Measurements from ENCODE around the gene APMAP. TPM values are rescaled to one million over a fixed set of nuclear protein-coding genes. Genes with fewer than 3 reads are reported as not detected.

Gene APMAP
- total and polyA plus RNA-seq, 10 donors = 26.5 to 104 (median 65.3) TPM

DNA sequence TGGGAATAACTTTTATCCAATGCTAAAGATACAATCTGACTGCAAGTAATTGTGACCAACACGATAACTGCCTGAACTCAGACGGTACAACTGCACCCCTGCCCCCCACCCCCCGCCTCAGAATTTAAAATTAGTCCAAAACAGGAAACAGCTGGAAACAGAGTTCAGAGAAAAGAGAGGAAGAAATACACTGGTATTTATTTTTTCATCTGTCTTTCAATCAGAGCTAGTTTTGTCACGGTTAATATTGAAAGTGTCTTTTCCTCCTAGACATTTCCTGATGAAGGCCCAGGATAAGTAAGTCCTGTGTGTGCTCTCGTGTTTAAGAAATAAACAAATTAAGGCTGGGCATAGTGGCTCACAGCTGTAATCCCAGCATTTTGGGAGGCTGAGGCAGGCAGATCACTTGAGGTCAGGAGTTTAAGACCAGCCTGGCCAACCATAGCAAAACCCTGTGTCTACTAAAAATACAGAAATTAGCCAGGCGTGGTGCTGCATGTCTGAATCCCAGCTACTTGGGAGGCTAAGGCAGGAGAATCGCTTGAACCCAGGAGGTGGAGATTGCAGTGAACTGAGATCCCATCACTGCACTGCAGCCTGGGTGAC is 43.9 kb upstream of the APMAP start:
- peak; percentile 6 for DNase-seq
- no peak for TF ChIP-seq CTCF (IDR thresholded peaks at IDR 0.05 in 8 of 11, conservative IDR thresholded peaks at IDR 0.05 in 3 of 11)
- no peak for TF ChIP-seq POLR2A (IDR thresholded peaks at IDR 0.05)
- TF ChIP-seq POLR2AphosphoS5 (IDR thresholded peaks at IDR 0.05) = no peak
- H3K4me3 ChIP-seq = peak overlapping the region in 1 of 8 donors; percentile 3
- intact Hi-C loops (cut with DNase I; ENCODE audit: low total_unique reads) = no loop called here
- H3K36me3 ChIP-seq = peaks cover 0 to 32% (median 2%) of the 10 kb centered on the region in 6 donors
- peak overlapping the region in 7 of 8 donors; percentile 13 to 78 (median 46) for H3K27ac ChIP-seq
- no peaks in the 10 kb centered on the region for H3K27me3 ChIP-seq (replicated peaks in 1 of 7)
- H3K9me3 ChIP-seq = no peaks in the 10 kb centered on the region
- WGBS, 5 donors = 15 to 21% (median 19%) methylated on average over 7 of the region's 7 CpGs
- peaks cover 37 to 96% (median 73%) of the 10 kb centered on the region in 6 donors for H3K4me1 ChIP-seq

DNA sequence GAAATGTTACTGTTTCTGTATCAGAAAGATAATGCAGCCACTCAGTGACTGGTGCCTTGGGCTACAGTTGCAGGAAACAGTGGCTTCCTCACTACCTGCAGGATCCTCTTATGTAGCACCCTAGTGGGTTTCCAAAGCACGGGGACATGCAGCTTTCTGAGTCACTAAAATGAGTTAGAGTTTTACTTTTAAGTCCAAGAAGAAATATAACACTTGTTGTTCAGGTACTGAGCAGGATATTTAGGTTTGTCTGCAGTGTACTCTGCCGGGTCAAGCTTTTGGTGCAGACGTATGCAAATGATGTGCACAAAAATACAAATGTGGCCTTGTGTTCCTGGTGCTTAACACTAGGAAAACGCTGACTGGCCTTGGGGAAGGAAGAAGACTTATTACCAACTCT is 43.4 kb upstream of the APMAP start:
- Histone ChIP-seq H3K9me3 (no peaks in the 10 kb centered on the region), H3K4me1 (peaks cover 37 to 91% (median 68%) of the 10 kb centered on the region in 6 donors), H3K4me3 (peak overlapping the region in 1 of 8 donors; percentile 3), H3K27me3 (replicated peaks in 1 of 7) (no peaks in the 10 kb centered on the region), H3K36me3 (peaks cover 0 to 37% (median 2%) of the 10 kb centered on the region in 6 donors), H3K27ac (peak overlapping the region in 6 of 8 donors; percentile 13 to 78 (median 48))
- TF ChIP-seq CTCF (IDR thresholded peaks at IDR 0.05 in 8 of 11, conservative IDR thresholded peaks at IDR 0.05 in 3 of 11) (no peak), POLR2A (IDR thresholded peaks at IDR 0.05) (no peak), POLR2AphosphoS5 (IDR thresholded peaks at IDR 0.05) (no peak)
- WGBS, 5 donors = 4 to 14% (median 8%) methylated on average over 4 of the region's 4 CpGs
- intact Hi-C loops (cut with DNase I; ENCODE audit: low total_unique reads) = no loop called here
- no peak for DNase-seq

DNA sequence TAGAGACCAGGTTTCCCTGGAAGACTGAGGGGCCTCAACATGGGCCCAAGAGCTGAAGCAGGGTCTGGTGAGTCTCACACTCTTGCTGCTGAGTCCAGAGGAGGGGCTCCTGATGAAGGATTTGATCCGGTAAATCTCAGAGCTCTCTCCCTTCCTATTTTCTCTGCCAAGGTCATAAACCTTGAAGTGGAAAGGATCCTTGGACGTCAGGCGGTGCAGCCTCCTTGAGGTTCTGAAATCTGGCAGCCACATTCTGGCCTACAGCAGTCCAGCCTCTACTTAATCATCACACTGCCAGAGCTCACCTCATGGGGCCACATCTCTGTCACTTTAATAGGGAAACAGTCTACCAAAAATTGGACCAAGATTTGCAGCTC is 41.4 kb upstream of the APMAP start:
- TF ChIP-seq POLR2AphosphoS5 (IDR thresholded peaks at IDR 0.05) = no peak
- TF ChIP-seq POLR2A (IDR thresholded peaks at IDR 0.05) = no peak
- Histone ChIP-seq H3K4me3 (no peak overlapping the region), H3K27me3 (replicated peaks in 1 of 7) (no peaks in the 10 kb centered on the region), H3K9me3 (no peaks in the 10 kb centered on the region), H3K36me3 (peaks cover 0 to 45% (median 15%) of the 10 kb centered on the region in 6 donors), H3K4me1 (peaks cover 32 to 80% (median 50%) of the 10 kb centered on the region in 6 donors), H3K27ac (peak overlapping the region in 2 of 8 donors; percentile 28 to 29)
- WGBS, 5 donors = 62 to 84% (median 76%) methylated on average over 3 of the region's 3 CpGs
- intact Hi-C loops (cut with DNase I; ENCODE audit: low total_unique reads) = no loop called here
- DNase-seq = peak; percentile 15

DNA sequence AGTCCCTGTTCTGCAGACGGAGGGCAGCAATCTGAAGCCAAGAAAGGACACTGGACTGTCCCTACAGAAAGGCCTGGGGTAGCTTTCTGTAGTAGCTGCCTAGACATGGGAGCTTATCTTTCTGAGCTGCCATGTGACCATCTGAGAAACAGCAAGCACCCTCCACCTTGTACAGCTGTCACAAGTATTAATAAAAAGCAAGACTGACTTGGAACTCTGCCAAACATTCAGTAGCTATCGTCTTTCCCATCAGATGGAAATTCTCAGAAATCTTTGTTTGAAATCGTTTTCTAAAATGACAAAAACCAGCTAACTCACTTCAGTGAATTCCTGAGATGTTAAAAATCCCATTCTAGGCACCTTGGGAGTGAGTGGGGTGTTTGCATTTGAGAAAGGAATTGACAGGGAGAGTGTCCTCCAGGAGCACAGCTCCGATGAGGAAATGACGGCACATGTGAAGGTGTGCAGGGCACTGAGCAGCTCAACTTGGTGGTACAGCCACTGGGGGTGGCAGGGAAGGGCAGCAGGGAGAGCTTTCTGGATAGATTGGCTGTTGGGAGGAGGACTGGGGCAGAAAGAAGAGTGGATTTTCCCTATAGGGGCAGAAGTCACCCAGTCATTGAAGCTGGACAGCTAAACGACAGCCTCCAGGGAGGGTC is 40.8 kb upstream of the APMAP start:
- peak overlapping the region in 6 of 8 donors; percentile 5 to 38 (median 28) for H3K27ac ChIP-seq
- H3K36me3 ChIP-seq = peaks cover 0 to 50% (median 16%) of the 10 kb centered on the region in 6 donors
- TF ChIP-seq POLR2A (IDR thresholded peaks at IDR 0.05) = no peak
- no peak for TF ChIP-seq POLR2AphosphoS5 (IDR thresholded peaks at IDR 0.05)
- no peak for TF ChIP-seq CTCF (IDR thresholded peaks at IDR 0.05 in 8 of 11, conservative IDR thresholded peaks at IDR 0.05 in 3 of 11)
- intact Hi-C loops (cut with DNase I; ENCODE audit: low total_unique reads) = no loop called here
- no peaks in the 10 kb centered on the region for H3K27me3 ChIP-seq (replicated peaks in 1 of 7)
- H3K9me3 ChIP-seq = no peaks in the 10 kb centered on the region
- no peak overlapping the region for H3K4me3 ChIP-seq
- peak; percentile 8 for DNase-seq
- peaks cover 29 to 75% (median 45%) of the 10 kb centered on the region in 6 donors for H3K4me1 ChIP-seq
- WGBS, 5 donors = 66 to 77% (median 70%) methylated on average over 6 of the region's 6 CpGs
